H54 (cell line): Measurements from ENCODE around the gene GLI3.

Experiments
- DNase-seq: peaks from one replicate; pipeline ENCODE4 v3.0.0; 2011; ENCODE audit warnings: low spot score, mixed read lengths; ENCODE audit not compliant: insufficient read length
- FAIRE-seq: peaks from 3 replicates; lab custom pipeline; 2011; peaks lifted over from hg19 to GRCh38; lab: Jason Lieb, UNC
- POLR2A ChIP-seq: IDR thresholded peaks from 2 replicates; pipeline ENCODE4 v1.6.1; 2011; ENCODE audit warnings: low read depth, mild to moderate bottlenecking, low read length

Gene GLI3

DNA sequence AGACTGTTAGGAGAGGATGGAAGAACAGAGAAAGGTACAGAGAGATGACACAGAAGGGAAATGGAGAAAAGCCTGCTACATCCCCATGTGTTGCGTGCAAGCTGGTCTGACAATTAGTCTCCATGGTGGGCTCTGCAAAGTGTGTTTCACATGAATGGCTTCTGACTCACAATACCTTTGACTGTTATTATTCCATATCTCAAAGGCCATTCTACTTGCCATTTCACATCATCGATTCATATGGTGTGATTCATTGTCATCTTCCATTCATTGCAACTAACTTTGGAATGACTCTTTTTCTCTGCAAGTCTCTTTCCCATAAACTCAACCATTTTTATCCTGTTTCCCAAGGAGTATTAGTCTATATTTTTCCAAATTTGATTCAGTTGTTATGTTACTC is 325.2 kb downstream of the GLI3 start:
- no peak for TF ChIP-seq POLR2A
- FAIRE-seq (peak; percentile 81), DNase-seq (no peak)
